HFF-Myc (cell line): Measurements from ENCODE around the gene POLD3.

Experiments
- DNase-seq: peaks from one replicate; pipeline ENCODE4 v3.0.0-alpha.2; 2011; ENCODE audit warnings: low read depth; ENCODE audit errors: extremely low read depth
- H3K4me3 ChIP-seq: replicated peaks from 2 replicates; pipeline ENCODE4 v1.5.1; 2011; ENCODE audit warnings: low read depth, mild to moderate bottlenecking, control low read depth, low read length
- TF ChIP-seq, protein P1 (sequence below): IDR thresholded peaks from 2 replicates; pipeline ENCODE4 v1.5.1; 2012; ENCODE audit warnings: mild to moderate bottlenecking, low read depth, low read length, control low read depth; ENCODE audit errors: missing control alignments

The POLD3 gene

DNA sequence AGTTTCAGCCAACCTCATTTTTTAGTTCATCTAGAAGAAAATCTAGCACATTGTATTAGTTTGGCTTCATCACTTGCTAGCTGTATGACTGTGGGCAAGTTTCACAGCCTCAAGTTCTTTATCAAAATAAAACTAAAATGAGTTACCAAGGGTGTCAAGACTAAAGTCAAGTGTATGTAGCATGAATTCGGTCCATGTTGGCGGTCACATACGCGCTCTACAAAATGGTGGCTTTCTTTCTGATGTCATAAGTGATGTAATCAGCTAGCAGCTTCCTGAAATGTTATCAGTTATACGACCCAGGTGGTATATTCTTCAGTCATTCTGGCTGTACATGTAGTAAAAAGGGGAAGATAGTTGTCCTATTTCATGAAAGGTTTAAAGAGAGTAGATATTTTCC, 50.5 kb downstream of the POLD3 start:
- DNase-seq: no peak

DNA sequence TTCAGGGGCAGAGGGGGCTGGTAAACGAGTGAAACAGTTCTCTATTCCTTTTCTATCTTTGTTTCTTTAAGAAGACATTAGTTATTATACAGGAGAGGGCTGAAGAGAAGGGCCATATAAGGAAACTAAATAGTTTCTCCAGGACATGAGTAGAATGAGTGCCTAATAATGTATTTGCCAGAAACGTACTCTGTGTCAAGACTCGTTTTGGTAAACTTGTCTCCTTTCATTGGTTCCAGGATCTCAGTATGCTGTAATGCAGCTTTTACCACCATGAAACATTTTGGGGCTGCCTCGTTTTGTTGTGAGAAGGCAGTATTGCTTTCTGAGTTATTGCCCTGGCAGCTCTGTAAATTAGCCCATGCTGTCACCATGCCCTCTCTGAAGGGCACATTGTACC, 51.7 kb downstream of the POLD3 start:
- no peak for DNase-seq
- TF ChIP-seq, protein P1, sequence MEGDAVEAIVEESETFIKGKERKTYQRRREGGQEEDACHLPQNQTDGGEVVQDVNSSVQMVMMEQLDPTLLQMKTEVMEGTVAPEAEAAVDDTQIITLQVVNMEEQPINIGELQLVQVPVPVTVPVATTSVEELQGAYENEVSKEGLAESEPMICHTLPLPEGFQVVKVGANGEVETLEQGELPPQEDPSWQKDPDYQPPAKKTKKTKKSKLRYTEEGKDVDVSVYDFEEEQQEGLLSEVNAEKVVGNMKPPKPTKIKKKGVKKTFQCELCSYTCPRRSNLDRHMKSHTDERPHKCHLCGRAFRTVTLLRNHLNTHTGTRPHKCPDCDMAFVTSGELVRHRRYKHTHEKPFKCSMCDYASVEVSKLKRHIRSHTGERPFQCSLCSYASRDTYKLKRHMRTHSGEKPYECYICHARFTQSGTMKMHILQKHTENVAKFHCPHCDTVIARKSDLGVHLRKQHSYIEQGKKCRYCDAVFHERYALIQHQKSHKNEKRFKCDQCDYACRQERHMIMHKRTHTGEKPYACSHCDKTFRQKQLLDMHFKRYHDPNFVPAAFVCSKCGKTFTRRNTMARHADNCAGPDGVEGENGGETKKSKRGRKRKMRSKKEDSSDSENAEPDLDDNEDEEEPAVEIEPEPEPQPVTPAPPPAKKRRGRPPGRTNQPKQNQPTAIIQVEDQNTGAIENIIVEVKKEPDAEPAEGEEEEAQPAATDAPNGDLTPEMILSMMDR: no peak
- no peak overlapping the region for H3K4me3 ChIP-seq

More for the DNA sequence above, 50.5 kb downstream of the POLD3 start:
- TF ChIP-seq, protein P1: no peak
- no peak overlapping the region for H3K4me3 ChIP-seq

DNA sequence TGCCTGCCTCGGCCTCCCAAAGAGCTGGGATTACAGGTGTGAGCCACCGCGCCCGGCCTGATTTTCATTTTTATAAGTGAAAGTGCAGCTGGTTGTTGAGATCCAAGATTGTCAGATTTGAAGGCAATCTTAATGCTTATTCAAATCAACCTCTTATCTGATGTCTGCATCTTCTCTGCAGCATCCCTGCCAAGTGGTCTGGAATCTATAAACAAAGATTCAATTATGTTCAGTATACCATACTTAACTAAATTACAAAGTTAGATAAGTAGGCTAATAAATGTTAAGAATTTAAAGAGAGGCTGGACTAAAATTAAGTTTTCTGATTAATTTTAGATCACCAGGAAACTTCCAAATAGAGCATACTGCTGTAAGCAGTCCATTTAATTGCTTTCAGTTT, 53.8 kb downstream of the POLD3 start:
- TF ChIP-seq, protein P1: no peak
- no peak overlapping the region for H3K4me3 ChIP-seq
- DNase-seq: no peak

DNA sequence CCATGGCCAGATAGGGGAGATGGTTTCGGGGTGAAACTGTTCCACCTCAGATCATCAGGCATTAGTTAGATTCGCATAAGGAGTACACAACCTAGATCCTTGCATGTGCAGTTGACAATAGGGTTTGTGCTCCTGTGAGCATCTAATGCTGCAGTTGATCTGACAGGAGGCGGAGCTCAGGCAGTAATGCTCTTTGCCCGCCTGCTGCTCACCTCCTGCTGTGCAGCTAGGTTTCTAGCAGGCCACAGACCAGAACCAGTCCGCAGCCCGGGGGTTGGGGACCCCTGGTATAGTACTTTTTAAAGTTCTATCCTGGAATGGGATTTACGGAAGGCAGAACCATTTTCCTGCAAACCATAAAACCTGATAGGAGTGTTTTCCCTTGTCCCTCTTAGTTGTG, 54.6 kb downstream of the POLD3 start:
- no peak for DNase-seq
- H3K4me3 ChIP-seq: no peak overlapping the region
- TF ChIP-seq, protein P1: no peak

DNA sequence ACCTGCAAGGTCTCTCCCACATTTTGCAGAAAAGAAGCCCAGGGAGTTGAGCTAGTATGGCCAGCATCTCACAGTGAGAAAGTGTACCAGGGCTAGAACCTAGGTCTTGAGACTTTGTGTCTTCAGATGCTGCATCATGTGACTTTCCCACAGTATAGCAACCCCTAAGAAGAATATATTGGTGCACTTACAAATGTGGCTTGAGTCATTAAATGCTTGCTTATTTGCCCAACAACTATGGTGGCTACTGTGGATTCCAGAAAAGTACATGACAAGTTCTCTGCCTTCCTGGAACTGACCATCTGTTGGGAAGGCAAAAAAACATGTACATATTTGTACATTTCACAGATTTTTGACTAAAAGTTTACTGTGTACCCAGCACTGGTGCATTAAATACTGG, 55.0 kb downstream of the POLD3 start:
- TF ChIP-seq, protein P1: no peak
- no peak overlapping the region for H3K4me3 ChIP-seq
- no peak for DNase-seq

DNA sequence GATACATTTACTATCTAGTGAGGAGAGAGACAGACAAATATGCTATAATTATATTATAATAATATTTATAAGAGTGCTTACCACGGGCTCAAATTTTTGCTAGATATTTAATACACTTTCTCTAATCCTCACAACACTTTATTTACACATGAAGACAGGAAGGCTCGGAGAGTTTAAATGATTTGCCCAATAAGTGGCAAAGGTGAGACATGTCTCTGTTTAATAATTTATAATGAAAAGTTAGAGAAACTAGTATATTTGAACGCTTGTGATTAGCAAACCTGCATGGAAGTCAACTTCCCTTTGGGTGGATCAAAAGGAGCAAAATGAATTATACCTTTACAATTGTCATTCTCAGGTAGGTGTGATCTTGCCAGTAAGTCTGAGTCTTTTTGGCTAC, 55.4 kb downstream of the POLD3 start:
- TF ChIP-seq, protein P1: no peak

DNA sequence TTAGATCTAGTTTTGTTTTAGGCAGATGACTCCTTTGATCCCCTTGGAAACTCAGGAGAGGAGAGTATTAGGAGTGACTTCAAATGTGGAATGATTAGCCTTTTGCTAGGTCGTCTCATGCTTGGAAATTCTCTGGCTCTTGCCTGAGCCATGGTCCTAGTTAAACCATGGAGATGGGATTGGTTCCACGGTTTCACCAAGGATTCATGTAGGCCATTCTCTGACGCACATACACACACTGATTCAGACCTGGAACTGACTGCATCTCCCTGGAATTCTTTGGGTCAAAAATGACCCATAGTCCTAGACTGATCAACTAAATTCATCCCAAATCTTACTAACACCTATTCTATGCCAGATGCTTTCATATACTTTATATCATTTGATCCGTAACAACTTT, 56.5 kb downstream of the POLD3 start:
- TF ChIP-seq, protein P1: no peak
- no peak overlapping the region for H3K4me3 ChIP-seq
- DNase-seq: no peak

More for the DNA sequence above, 55.4 kb downstream of the POLD3 start:
- DNase-seq: no peak
- H3K4me3 ChIP-seq: no peak overlapping the region
